ENCODE data around the gene PSPH.
"Not testable (repeated sequence)": the region's sequence is repeated elsewhere in the genome, so short reads cannot be mapped to it uniquely, and the experiment has no call there.

DNA sequence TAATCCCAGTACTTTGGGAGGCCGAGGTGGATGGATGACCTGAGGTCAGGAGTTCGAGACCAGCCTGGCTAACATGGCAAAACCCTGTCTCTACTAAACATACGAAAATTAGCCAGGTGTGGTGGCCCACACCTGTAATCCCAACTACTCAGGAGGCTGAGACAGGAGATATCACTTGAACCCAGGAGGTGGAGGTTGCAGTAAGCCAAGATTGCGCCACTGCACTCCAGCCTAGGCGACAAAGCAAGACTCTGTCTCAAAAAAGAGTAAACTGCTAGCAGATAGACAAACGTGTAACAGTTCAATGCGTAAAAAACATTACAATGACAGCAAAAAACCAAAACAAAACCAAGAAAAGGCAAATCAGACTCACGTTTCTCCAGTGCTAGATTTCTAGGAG lies 19.7 kb downstream of the PSPH start:
- TF ChIP-seq, protein P1, sequence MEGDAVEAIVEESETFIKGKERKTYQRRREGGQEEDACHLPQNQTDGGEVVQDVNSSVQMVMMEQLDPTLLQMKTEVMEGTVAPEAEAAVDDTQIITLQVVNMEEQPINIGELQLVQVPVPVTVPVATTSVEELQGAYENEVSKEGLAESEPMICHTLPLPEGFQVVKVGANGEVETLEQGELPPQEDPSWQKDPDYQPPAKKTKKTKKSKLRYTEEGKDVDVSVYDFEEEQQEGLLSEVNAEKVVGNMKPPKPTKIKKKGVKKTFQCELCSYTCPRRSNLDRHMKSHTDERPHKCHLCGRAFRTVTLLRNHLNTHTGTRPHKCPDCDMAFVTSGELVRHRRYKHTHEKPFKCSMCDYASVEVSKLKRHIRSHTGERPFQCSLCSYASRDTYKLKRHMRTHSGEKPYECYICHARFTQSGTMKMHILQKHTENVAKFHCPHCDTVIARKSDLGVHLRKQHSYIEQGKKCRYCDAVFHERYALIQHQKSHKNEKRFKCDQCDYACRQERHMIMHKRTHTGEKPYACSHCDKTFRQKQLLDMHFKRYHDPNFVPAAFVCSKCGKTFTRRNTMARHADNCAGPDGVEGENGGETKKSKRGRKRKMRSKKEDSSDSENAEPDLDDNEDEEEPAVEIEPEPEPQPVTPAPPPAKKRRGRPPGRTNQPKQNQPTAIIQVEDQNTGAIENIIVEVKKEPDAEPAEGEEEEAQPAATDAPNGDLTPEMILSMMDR (IDR thresholded peaks at IDR 0.05; ENCODE audit: insufficient read depth, low read length) = not testable (repeated sequence)
- TF ChIP-seq GABPA (IDR thresholded peaks at IDR 0.05; ENCODE audit: low read depth) = not testable (repeated sequence)
